Smooth muscle cell (in vitro differentiated cells): ENCODE results near the gene ADIG. TPM values are rescaled to one million over a fixed set of nuclear protein-coding genes. Genes with fewer than 3 reads are reported as not detected.

Experiments used
- DNase-seq: peaks from one replicate; lab custom pipeline; 2025; ENCODE audit not compliant: unreplicated experiment; lab: John Stamatoyannopoulos, UW
- H2AFZ ChIP-seq: fragments of 200-600 bp; sonication (generic); 2 replicates; pipeline ENCODE4 v1.6.0; 2016; ENCODE audit warnings: antibody characterized with exemption, low read depth, mild to moderate bottlenecking
- H3F3A ChIP-seq: fragments of 200-600 bp; sonication (generic); 2 replicates; pipeline ENCODE4 v1.6.0; 2017; ENCODE audit warnings: antibody characterized with exemption, low read depth
- H3K27ac ChIP-seq: fragments of 200-600 bp; sonication (generic); 2 replicates; pipeline ENCODE4 v1.5.1; 2016; ENCODE audit warnings: low read depth, mild to moderate bottlenecking
- H3K27me3 ChIP-seq: fragments of 200-600 bp; sonication (generic); 2 replicates; pipeline ENCODE4 v1.6.1; 2016; ENCODE audit warnings: low read depth, mild to moderate bottlenecking
- H3K36me3 ChIP-seq: fragments of 200-600 bp; sonication (generic); 2 replicates; pipeline ENCODE4 v1.5.1; 2016; ENCODE audit warnings: low read depth
- H3K4me1 ChIP-seq: fragments of 200-600 bp; sonication (generic); 2 replicates; pipeline ENCODE4 v1.5.1; 2016; ENCODE audit warnings: low read depth
- H3K4me2 ChIP-seq: fragments of 200-600 bp; sonication (generic); 2 replicates; pipeline ENCODE4 v1.6.0; 2016; ENCODE audit warnings: mild to moderate bottlenecking
- H3K4me3 ChIP-seq: fragments of 200-600 bp; sonication (generic); 2 replicates; pipeline ENCODE4 v1.5.1; 2016; ENCODE audit warnings: mild to moderate bottlenecking
- H3K79me2 ChIP-seq: fragments of 200-600 bp; sonication (generic); 2 replicates; pipeline ENCODE4 v1.6.0; 2016; ENCODE audit warnings: low read depth, mild to moderate bottlenecking
- H3K9ac ChIP-seq: fragments of 200-600 bp; sonication (generic); 2 replicates; pipeline ENCODE4 v1.6.0; 2016; ENCODE audit warnings: low read depth
- H3K9me3 ChIP-seq: fragments of 200-600 bp; sonication (generic); replicated peaks from 2 replicates; pipeline ENCODE4 v1.5.1; 2016; ENCODE audit warnings: low read depth
- H4K20me1 ChIP-seq: fragments of 200-600 bp; sonication (generic); 2 replicates; pipeline ENCODE4 v1.6.0; 2016; ENCODE audit warnings: low read depth
- CTCF ChIP-seq: fragments of 200-600 bp; sonication (generic); IDR thresholded peaks from 2 replicates; pipeline ENCODE4 v1.5.1; 2017; ENCODE audit warnings: borderline replicate concordance, mild to moderate bottlenecking, antibody characterized with exemption; ENCODE audit not compliant: insufficient read depth, poor library complexity, severe bottlenecking
- WGBS: methylation state at CpG from one replicate; pipeline ENCODE4 v1.1.7; 2016; ENCODE audit warnings: low lambda C conversion rate; 5-methylcytosine and 5-hydroxymethylcytosine counted together
- polyA plus RNA-seq: library from polyadenylated mRNA; unstranded; fragments of >200 nt; fragmentation: Nextera tagmentation; extraction: Ambion mirVana; gene quantifications from 2 replicates; pipeline ENCODE4 v1.2.1, GENCODE V29; 2016
- total RNA-seq: library from RNA; depleted of rRNA; stranded (reverse); fragments of >200 nt; gene quantifications from 2 replicates; pipeline ENCODE4 v1.2.3, GENCODE V29; 2014

ADIG gene
- total and polyA plus RNA-seq, 2 experiments from 2014 or later = not detected

GRCh38 chr20:38586181-38586525, 5.2 kb downstream of the ADIG start:
- Histone ChIP-seq H3K27ac (no peak overlapping the region), H3K9me3 (no peaks in the 10 kb centered on the region), H3K4me3 (no peak overlapping the region), H3F3A (no peaks in the 10 kb centered on the region), H3K79me2 (no peaks in the 10 kb centered on the region), H3K4me2 (no peak overlapping the region), H4K20me1 (no peaks in the 10 kb centered on the region), H3K9ac (no peak overlapping the region), H3K4me1 (no peaks in the 10 kb centered on the region), H3K36me3 (no peaks in the 10 kb centered on the region), H3K27me3 (no peaks in the 10 kb centered on the region), H2AFZ (no peak overlapping the region)
- DNase-seq = no peak
- 80% methylated on average over 3 of the region's 3 CpGs for WGBS
- no peak for TF ChIP-seq CTCF

GRCh38 chr20:38588303-38588702, 7.3 kb downstream of the ADIG start:
- H4K20me1 ChIP-seq = no peaks in the 10 kb centered on the region
- H3K36me3 ChIP-seq = no peaks in the 10 kb centered on the region
- H3K27me3 ChIP-seq = no peaks in the 10 kb centered on the region
- no peak for DNase-seq
- WGBS = 93% methylated on average over 6 of the region's 6 CpGs
- no peak overlapping the region for H3K4me2 ChIP-seq
- H3K4me1 ChIP-seq = no peaks in the 10 kb centered on the region
- no peak overlapping the region for H3K9ac ChIP-seq
- H2AFZ ChIP-seq = no peak overlapping the region
- H3K4me3 ChIP-seq = no peak overlapping the region
- H3F3A ChIP-seq = no peaks in the 10 kb centered on the region
- no peaks in the 10 kb centered on the region for H3K79me2 ChIP-seq
- TF ChIP-seq CTCF = no peak
- H3K9me3 ChIP-seq = no peaks in the 10 kb centered on the region
- H3K27ac ChIP-seq = no peak overlapping the region

GRCh38 chr20:38589351-38589750, 8.4 kb downstream of the ADIG start:
- Histone ChIP-seq H3K9ac (no peak overlapping the region), H3K27me3 (no peaks in the 10 kb centered on the region), H3K9me3 (no peaks in the 10 kb centered on the region), H3K79me2 (no peaks in the 10 kb centered on the region), H3K4me3 (no peak overlapping the region), H3K4me2 (no peak overlapping the region), H3K27ac (no peak overlapping the region), H4K20me1 (no peaks in the 10 kb centered on the region), H3K36me3 (no peaks in the 10 kb centered on the region), H2AFZ (no peak overlapping the region), H3F3A (no peaks in the 10 kb centered on the region), H3K4me1 (no peaks in the 10 kb centered on the region)
- WGBS = 93% methylated on average over 4 of the region's 4 CpGs
- TF ChIP-seq CTCF = no peak
- DNase-seq = no peak

- Histone ChIP-seq H3F3A (no peaks in the 10 kb centered on the region), H2AFZ (no peak overlapping the region), H3K36me3 (no peaks in the 10 kb centered on the region), H3K27me3 (no peaks in the 10 kb centered on the region), H3K4me3 (no peak overlapping the region), H3K4me1 (no peaks in the 10 kb centered on the region), H3K79me2 (no peaks in the 10 kb centered on the region), H4K20me1 (no peaks in the 10 kb centered on the region), H3K27ac (no peak overlapping the region), H3K9ac (no peak overlapping the region), H3K9me3 (no peaks in the 10 kb centered on the region), H3K4me2 (no peak overlapping the region)
- no peak for TF ChIP-seq CTCF
- 100% methylated on average over 3 of the region's 3 CpGs for WGBS
- no peak for DNase-seq
Measured at GRCh38 chr20:38589967-38590675, 9.1 kb downstream of the ADIG start.
